ENCODE results near the gene BTNL3. TPM values are rescaled to one million over a fixed set of nuclear protein-coding genes. Genes with fewer than 3 reads are reported as not detected.

Gene BTNL3
- total and polyA plus RNA-seq, 9 of the 15 experiments (the other 6 are each of a cell fraction or from before 2014, with no cell fraction given), result 0.03 to 0.44 (median 0.04) TPM; not detected in 4

- peak in 1 of 2 experiments; percentile 50; a peak in 1 of 4 replicates for TF ChIP-seq SRF (CRISPR knock-in tag; IDR thresholded peaks at IDR 0.05)
- no peak; the same call in 1 of the 2 replicates for TF ChIP-seq MTA3 (IDR thresholded peaks at IDR 0.05; ENCODE audit: borderline replicate concordance)
- TF ChIP-seq HMBOX1 (IDR thresholded peaks at IDR 0.05), result no peak
- TF ChIP-seq RBM34 (IDR thresholded peaks at IDR 0.05; ENCODE audit: borderline replicate concordance, insufficient read depth, low read length), result no peak
- no peak for TF ChIP-seq SLC30A9 (CRISPR knock-in tag; IDR thresholded peaks at IDR 0.05)
- no peak for TF ChIP-seq CAMTA2 (CRISPR knock-in tag; conservative IDR thresholded peaks at IDR 0.05)
- no peak for TF ChIP-seq MAFG (tag; conservative IDR thresholded peaks at IDR 0.05)
- TF ChIP-seq HSF4 (CRISPR knock-in tag; IDR thresholded peaks at IDR 0.05; ENCODE audit: borderline replicate concordance), result peak; percentile 67; the same call in 1 of the 2 replicates
- TF ChIP-seq WHSC1 (IDR thresholded peaks at IDR 0.05; ENCODE audit: low read length), result no peak
- TF ChIP-seq BRF1 (IDR thresholded peaks at IDR 0.05; ENCODE audit: borderline replicate concordance, extremely low read depth, insufficient read length), result no peak
- no peak for TF ChIP-seq PPARD (CRISPR knock-in tag; IDR thresholded peaks at IDR 0.05)
- peak; percentile 81 for TF ChIP-seq POLR2G (IDR thresholded peaks at IDR 0.05; ENCODE audit: low read depth, low read length)
- TF ChIP-seq ZNF184 (CRISPR knock-in tag; IDR thresholded peaks at IDR 0.05), result no peak
- no peak for TF ChIP-seq EZH2 (IDR thresholded peaks at IDR 0.05; ENCODE audit: borderline replicate concordance, low read depth, low read length)
- no peak; the same call in 1 of the 2 replicates for TF ChIP-seq TARDBP (IDR thresholded peaks at IDR 0.05)
- 0 out of 2 replicates have a peak, but pooled peaks have one; percentile 23 for TF ChIP-seq KLF13 (tag; IDR thresholded peaks at IDR 0.05; ENCODE audit: borderline replicate concordance, low read depth)
- no peak for TF ChIP-seq TRIM28 (IDR thresholded peaks at IDR 0.05)
- TF ChIP-seq RBM25 (IDR thresholded peaks at IDR 0.05; ENCODE audit: low read depth, low read length, severe bottlenecking), result no peak
- no peak for TF ChIP-seq KAT2B (IDR thresholded peaks at IDR 0.05; ENCODE audit: low read depth, low read length)
- TF ChIP-seq DLX4 (CRISPR knock-in tag; IDR thresholded peaks at IDR 0.05), result no peak
- no peak for TF ChIP-seq PKNOX1 (IDR thresholded peaks at IDR 0.05)
- TF ChIP-seq TCFL5 (CRISPR knock-in tag; conservative IDR thresholded peaks at IDR 0.05), result no peak
- TF ChIP-seq IRF1 (CRISPR knock-in tag; IDR thresholded peaks at IDR 0.05; ENCODE audit: borderline replicate concordance), result no peak
- TF ChIP-seq XRCC5 (IDR thresholded peaks at IDR 0.05; ENCODE audit: low read depth, low read length), result 0 out of 2 replicates have a peak, but pooled peaks have one; percentile 21
- TF ChIP-seq BRD4 (IDR thresholded peaks at IDR 0.05), result no peak
- no peak for TF ChIP-seq ZNF79 (CRISPR knock-in tag; IDR thresholded peaks at IDR 0.05; ENCODE audit: low read depth)
- TF ChIP-seq ERF (CRISPR knock-in tag; IDR thresholded peaks at IDR 0.05), result peak; percentile 55; the same call in 1 of the 2 replicates
Measured at GRCh38 chr5:181052672-181053487, 64.2 kb downstream of the BTNL3 start (continued).
